Measurements from ENCODE around the gene MPRIP.

The MPRIP gene

DNA sequence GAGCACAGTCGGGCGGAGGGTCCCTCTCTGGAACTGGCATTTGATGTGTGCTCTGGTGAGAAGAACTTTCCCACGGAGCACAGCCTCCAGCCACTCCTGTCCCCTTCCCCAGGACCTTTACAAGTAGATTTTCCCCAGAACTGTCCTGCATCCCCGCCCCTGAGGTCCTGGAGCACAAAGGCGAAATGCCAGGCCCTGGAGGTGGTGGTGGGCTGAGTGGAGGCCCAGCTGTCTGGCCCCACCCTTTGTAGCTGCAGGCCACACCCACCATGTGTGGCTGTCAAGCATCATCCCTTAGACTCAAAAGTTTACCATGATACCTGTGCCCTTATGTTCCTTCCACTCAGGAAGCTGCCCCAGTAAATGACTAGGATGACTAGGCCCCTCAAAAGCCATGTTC, 126.1 kb downstream of the MPRIP start:
- no peak for TF ChIP-seq TAF1 (IDR thresholded peaks at IDR 0.05; ENCODE audit: borderline replicate concordance, insufficient read depth, low read length)
- no peak for TF ChIP-seq FOXP2 (optimal IDR thresholded peaks at IDR 0.05; ENCODE audit: borderline replicate concordance, extremely low read depth, extremely low read length, insufficient read depth)
- TF ChIP-seq, protein P1, sequence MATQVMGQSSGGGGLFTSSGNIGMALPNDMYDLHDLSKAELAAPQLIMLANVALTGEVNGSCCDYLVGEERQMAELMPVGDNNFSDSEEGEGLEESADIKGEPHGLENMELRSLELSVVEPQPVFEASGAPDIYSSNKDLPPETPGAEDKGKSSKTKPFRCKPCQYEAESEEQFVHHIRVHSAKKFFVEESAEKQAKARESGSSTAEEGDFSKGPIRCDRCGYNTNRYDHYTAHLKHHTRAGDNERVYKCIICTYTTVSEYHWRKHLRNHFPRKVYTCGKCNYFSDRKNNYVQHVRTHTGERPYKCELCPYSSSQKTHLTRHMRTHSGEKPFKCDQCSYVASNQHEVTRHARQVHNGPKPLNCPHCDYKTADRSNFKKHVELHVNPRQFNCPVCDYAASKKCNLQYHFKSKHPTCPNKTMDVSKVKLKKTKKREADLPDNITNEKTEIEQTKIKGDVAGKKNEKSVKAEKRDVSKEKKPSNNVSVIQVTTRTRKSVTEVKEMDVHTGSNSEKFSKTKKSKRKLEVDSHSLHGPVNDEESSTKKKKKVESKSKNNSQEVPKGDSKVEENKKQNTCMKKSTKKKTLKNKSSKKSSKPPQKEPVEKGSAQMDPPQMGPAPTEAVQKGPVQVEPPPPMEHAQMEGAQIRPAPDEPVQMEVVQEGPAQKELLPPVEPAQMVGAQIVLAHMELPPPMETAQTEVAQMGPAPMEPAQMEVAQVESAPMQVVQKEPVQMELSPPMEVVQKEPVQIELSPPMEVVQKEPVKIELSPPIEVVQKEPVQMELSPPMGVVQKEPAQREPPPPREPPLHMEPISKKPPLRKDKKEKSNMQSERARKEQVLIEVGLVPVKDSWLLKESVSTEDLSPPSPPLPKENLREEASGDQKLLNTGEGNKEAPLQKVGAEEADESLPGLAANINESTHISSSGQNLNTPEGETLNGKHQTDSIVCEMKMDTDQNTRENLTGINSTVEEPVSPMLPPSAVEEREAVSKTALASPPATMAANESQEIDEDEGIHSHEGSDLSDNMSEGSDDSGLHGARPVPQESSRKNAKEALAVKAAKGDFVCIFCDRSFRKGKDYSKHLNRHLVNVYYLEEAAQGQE (IDR thresholded peaks at IDR 0.05; ENCODE audit: insufficient read depth in 1 of 2, low read depth in 2 of 2, low read length in 2 of 2), result no peak
- TF ChIP-seq SIN3A (IDR thresholded peaks at IDR 0.05; ENCODE audit: borderline replicate concordance, insufficient read depth, low read length), result no peak
- TF ChIP-seq POLR2AphosphoS5 (IDR thresholded peaks at IDR 0.05; ENCODE audit: low read depth, low read length), result no peak

DNA sequence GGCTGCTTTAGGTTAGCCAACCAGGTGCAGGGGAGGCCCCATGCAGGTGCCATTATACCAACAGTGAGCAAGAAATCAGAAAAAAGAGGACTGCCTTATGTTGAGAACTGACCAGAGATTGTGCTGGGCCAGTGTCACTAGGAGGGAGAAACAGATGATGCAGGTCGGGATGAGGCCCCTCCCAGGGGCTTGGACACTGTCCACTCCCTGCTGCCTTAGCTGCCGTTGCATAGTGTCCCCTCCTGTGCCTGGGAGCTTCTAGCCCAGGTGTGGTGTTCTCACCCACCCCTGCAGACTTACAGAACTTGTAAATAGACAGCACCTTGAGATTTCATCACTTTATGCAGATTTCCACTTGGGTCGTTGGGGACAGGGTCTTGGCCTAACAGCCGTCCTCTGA, 127.1 kb downstream of the MPRIP start:
- TF ChIP-seq TAF1 (IDR thresholded peaks at IDR 0.05; ENCODE audit: borderline replicate concordance, insufficient read depth, low read length), result no peak
- no peak for TF ChIP-seq POLR2AphosphoS5 (IDR thresholded peaks at IDR 0.05; ENCODE audit: low read depth, low read length)
- TF ChIP-seq, protein P1 (IDR thresholded peaks at IDR 0.05; ENCODE audit: insufficient read depth in 1 of 2, low read depth in 2 of 2, low read length in 2 of 2), result no peak
- TF ChIP-seq SIN3A (IDR thresholded peaks at IDR 0.05; ENCODE audit: borderline replicate concordance, insufficient read depth, low read length), result no peak
- TF ChIP-seq FOXP2 (optimal IDR thresholded peaks at IDR 0.05; ENCODE audit: borderline replicate concordance, extremely low read depth, extremely low read length, insufficient read depth), result no peak

DNA sequence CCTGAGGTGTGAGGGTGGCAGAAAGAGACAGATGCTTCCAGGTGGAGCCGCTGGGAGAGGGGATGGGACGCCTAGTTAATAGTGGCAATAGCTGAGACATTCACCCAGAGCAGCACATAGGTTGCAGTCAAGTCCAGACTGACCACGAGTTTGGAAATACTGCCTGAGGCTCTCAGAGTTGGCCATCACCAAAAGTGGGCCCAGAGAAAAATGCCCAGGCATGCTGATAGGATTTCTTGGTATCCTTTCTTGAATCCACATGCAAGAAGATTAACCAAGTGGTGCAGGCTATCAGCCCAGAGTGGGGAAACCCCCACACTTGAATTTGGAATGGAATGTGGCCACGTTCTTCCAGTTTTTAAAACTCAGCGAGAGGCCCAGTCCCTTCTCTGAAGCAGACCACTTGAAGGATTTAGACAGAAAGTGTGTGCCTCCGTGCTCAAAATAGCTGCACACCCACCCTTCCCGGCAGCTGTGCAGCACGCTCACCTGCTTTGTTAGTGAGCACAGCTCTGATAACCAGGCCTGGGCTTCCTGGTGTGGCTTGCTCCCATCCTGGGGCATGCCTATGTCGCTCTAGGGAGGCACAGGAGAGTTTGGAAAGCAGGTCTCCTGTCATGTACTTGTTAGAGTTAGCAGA, 128.2 kb downstream of the MPRIP start:
- TF ChIP-seq FOXP2 (optimal IDR thresholded peaks at IDR 0.05; ENCODE audit: borderline replicate concordance, extremely low read depth, extremely low read length, insufficient read depth) (no peak), TAF1 (IDR thresholded peaks at IDR 0.05; ENCODE audit: borderline replicate concordance, insufficient read depth, low read length) (no peak), SIN3A (IDR thresholded peaks at IDR 0.05; ENCODE audit: borderline replicate concordance, insufficient read depth, low read length) (no peak), POLR2AphosphoS5 (IDR thresholded peaks at IDR 0.05; ENCODE audit: low read depth, low read length) (no peak)
- TF ChIP-seq, protein P1 (IDR thresholded peaks at IDR 0.05; ENCODE audit: insufficient read depth in 1 of 2, low read depth in 2 of 2, low read length in 2 of 2), result no peak

DNA sequence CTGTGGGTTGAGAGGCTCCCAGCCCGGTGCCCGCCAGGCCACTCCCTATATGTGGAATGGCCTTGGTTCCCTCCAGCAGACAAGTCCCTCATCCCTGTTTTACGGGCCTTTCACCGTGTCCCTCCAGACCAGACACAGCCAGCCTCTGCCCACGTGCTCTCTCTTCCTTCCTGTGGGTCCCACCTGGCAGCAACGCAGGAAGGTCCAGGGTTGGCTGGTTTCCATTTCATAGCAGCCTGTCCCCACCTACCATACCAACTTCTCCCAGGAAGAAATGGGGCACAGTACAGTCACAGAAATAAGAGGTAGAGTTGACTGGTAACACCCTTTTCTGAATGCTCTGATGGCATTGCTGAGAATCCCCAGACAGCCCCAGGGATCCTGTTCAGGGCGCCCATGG, 128.9 kb downstream of the MPRIP start:
- TF ChIP-seq, protein P1 (IDR thresholded peaks at IDR 0.05; ENCODE audit: insufficient read depth in 1 of 2, low read depth in 2 of 2, low read length in 2 of 2), result no peak
- TF ChIP-seq FOXP2 (optimal IDR thresholded peaks at IDR 0.05; ENCODE audit: borderline replicate concordance, extremely low read depth, extremely low read length, insufficient read depth), result no peak
- no peak for TF ChIP-seq TAF1 (IDR thresholded peaks at IDR 0.05; ENCODE audit: borderline replicate concordance, insufficient read depth, low read length)
- TF ChIP-seq POLR2AphosphoS5 (IDR thresholded peaks at IDR 0.05; ENCODE audit: low read depth, low read length), result no peak
- no peak for TF ChIP-seq SIN3A (IDR thresholded peaks at IDR 0.05; ENCODE audit: borderline replicate concordance, insufficient read depth, low read length)
